ENCODE data around the gene CEP162.

DNA sequence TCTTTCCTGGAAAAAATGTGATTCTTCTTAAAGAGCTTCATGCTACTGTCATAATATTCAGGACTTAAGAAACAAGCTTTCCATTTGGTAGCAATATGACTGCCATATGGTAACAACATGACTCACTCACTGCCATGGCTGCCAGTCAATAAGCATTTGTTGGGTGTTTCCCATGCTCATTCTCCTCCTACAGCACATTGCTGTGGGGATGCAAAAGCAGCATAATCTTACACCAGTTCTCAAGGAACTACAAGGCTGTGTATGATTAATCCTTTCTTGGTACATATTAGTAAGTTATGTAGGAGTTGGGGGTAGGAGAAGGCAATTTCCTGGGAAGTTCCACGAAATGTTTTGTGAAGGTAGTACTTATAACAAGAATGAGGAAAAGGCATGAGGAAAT is 76.7 kb downstream of the CEP162 start:
- TF ChIP-seq, protein P1, sequence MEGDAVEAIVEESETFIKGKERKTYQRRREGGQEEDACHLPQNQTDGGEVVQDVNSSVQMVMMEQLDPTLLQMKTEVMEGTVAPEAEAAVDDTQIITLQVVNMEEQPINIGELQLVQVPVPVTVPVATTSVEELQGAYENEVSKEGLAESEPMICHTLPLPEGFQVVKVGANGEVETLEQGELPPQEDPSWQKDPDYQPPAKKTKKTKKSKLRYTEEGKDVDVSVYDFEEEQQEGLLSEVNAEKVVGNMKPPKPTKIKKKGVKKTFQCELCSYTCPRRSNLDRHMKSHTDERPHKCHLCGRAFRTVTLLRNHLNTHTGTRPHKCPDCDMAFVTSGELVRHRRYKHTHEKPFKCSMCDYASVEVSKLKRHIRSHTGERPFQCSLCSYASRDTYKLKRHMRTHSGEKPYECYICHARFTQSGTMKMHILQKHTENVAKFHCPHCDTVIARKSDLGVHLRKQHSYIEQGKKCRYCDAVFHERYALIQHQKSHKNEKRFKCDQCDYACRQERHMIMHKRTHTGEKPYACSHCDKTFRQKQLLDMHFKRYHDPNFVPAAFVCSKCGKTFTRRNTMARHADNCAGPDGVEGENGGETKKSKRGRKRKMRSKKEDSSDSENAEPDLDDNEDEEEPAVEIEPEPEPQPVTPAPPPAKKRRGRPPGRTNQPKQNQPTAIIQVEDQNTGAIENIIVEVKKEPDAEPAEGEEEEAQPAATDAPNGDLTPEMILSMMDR (IDR thresholded peaks at IDR 0.05): no peak
- no peak for TF ChIP-seq POLR2A (IDR thresholded peaks at IDR 0.05)
